Endothelial cell of umbilical vein (primary cell): ENCODE data around the gene RPL6. TPM values are rescaled to one million over a fixed set of nuclear protein-coding genes. Genes with fewer than 3 reads are reported as not detected.

Source experiments
- BruUV-seq: library from RNA; stranded (reverse); fragments of 400-500 nt; replicated peaks from 2 replicates; lab custom pipeline; 2021; lab: Mats Ljungman, UMichigan
- CTCF ChIA-PET: fragments of 300-600, 350-600 bp; sonication (Branson Sonifier 250); formaldehyde crosslinking; loops from one replicate; lab custom pipeline; 2021; ENCODE audit warnings: antibody characterized with exemption, inconsistent platforms; lab: Charles Lee
- POLR2A ChIA-PET: fragments of 300-600, 350-600 bp; sonication (Branson Sonifier 250); formaldehyde crosslinking; loops from one replicate; lab custom pipeline; 2021; ENCODE audit warnings: antibody characterized with exemption, inconsistent platforms; lab: Charles Lee
- DNase-seq: peaks from one replicate; pipeline ENCODE4 v3.0.0-alpha.2; 2011; ENCODE audit warnings: low read depth, low spot score
- FAIRE-seq: peaks from 2 replicates; lab custom pipeline; 2011; peaks lifted over from hg19 to GRCh38; lab: Jason Lieb, UNC
- H2AFZ ChIP-seq: 2 replicates; pipeline ENCODE4 v1.6.0; 2012; ENCODE audit warnings: low read depth, low read length, control low read depth, inconsistent platforms
- H3K27ac ChIP-seq: 2 replicates; pipeline ENCODE4 v1.5.1; 2011; ENCODE audit warnings: low read depth, mild to moderate bottlenecking, control low read depth, low read length, moderate library complexity; ENCODE audit not compliant: insufficient read depth
- H3K27me3 ChIP-seq, 2 experiments: 2 replicates each; pipeline versions ENCODE4 v1.6.0 to v1.6.1; 2011; ENCODE audit warnings: low read length in 2 of 2, mixed read lengths in 1 of 2; ENCODE audit not compliant: control insufficient read depth in 2 of 2, insufficient read depth in 2 of 2
- H3K36me3 ChIP-seq, 2 experiments: 2 replicates in 1 of 2; 3 replicates in 1 of 2; pipeline ENCODE4 v1.5.1; 2011; ENCODE audit warnings: low read length in 2 of 2, mild to moderate bottlenecking in 1 of 2, moderate library complexity in 1 of 2; ENCODE audit not compliant: control insufficient read depth in 2 of 2, insufficient read depth in 2 of 2; ENCODE audit errors: extremely low read depth in 1 of 2
- H3K4me1 ChIP-seq: 3 replicates; pipeline ENCODE4 v1.5.1; 2011; ENCODE audit warnings: mild to moderate bottlenecking, low read length; ENCODE audit not compliant: control insufficient read depth, insufficient read depth; ENCODE audit errors: extremely low read depth
- H3K4me2 ChIP-seq: 2 replicates; pipeline ENCODE4 v1.6.1; 2011; ENCODE audit warnings: low read length, control low read depth, mixed read lengths; ENCODE audit not compliant: insufficient read depth
- H3K4me3 ChIP-seq, 3 experiments: fragments of 200-600 bp in 1 of 3; sonication (generic), shearing (Covaris generic) in 1 of 3; replicated peaks in 1 of 3; 2 replicates each; pipeline ENCODE4 v1.5.1; 2011 to 2016; ENCODE audit warnings: control low read depth in 3 of 3, low read length in 3 of 3, mild to moderate bottlenecking in 2 of 3, inconsistent platforms in 1 of 3, low read depth in 1 of 3, moderate library complexity in 1 of 3; ENCODE audit not compliant: insufficient read depth in 1 of 3
- H3K79me2 ChIP-seq: 2 replicates; pipeline ENCODE4 v1.6.0; 2012; ENCODE audit warnings: low read length, inconsistent platforms; ENCODE audit not compliant: control insufficient read depth, insufficient read depth
- H3K9ac ChIP-seq: replicated peaks from 2 replicates; pipeline ENCODE3; 2011; ENCODE audit warnings: low read length, control low read depth; ENCODE audit not compliant: insufficient read depth; ENCODE audit errors: extremely low read depth
- H3K9me1 ChIP-seq: replicated peaks from 3 replicates; pipeline ENCODE4 v1.6.0; 2011; ENCODE audit warnings: mild to moderate bottlenecking, low read length; ENCODE audit not compliant: control insufficient read depth, insufficient read depth; ENCODE audit errors: extremely low read depth
- H3K9me3 ChIP-seq: replicated peaks from 2 replicates; pipeline ENCODE4 v1.5.1; 2012; ENCODE audit warnings: low read length, inconsistent platforms; ENCODE audit not compliant: control insufficient read depth, insufficient read depth
- H4K20me1 ChIP-seq: replicated peaks from 2 replicates; pipeline ENCODE3; 2011; ENCODE audit warnings: mild to moderate bottlenecking, low read length; ENCODE audit not compliant: control insufficient read depth, insufficient read depth; ENCODE audit errors: extremely low read depth
- CTCF ChIP-seq, 2 donors: IDR thresholded peaks; 1 replicate in 1 of 2; 2 replicates in 1 of 2; pipeline ENCODE4 v1.5.1; 2011; ENCODE audit warnings: low read length in 2 of 2, mild to moderate bottlenecking in 2 of 2, moderate library complexity in 2 of 2, control low read depth in 1 of 2, inconsistent platforms in 1 of 2, low read depth in 1 of 2; ENCODE audit not compliant: insufficient read depth in 1 of 2; ENCODE audit errors: extremely low read depth in 1 of 2
- EZH2 ChIP-seq: IDR thresholded peaks from 2 replicates; pipeline ENCODE4 v1.6.1; 2012; ENCODE audit warnings: borderline replicate concordance, low read depth, mild to moderate bottlenecking, moderate library complexity, low read length, inconsistent platforms; ENCODE audit not compliant: severe bottlenecking
- FOS ChIP-seq: IDR thresholded peaks from 2 replicates; pipeline ENCODE4 v1.6.1; 2011; ENCODE audit warnings: mild to moderate bottlenecking, low read length, moderate library complexity, borderline replicate concordance; ENCODE audit not compliant: insufficient read depth
- GATA2 ChIP-seq: IDR thresholded peaks from 2 replicates; pipeline ENCODE4 v1.7.0; 2011; ENCODE audit warnings: low read depth, mild to moderate bottlenecking, moderate library complexity, mixed read lengths, low read length; ENCODE audit not compliant: insufficient read length, insufficient read depth
- JUN ChIP-seq: IDR thresholded peaks from 2 replicates; pipeline ENCODE4 v1.6.1; 2011; ENCODE audit warnings: borderline replicate concordance, low read depth; ENCODE audit not compliant: insufficient read length, insufficient read depth
- MYC ChIP-seq: IDR thresholded peaks from one replicate; pipeline ENCODE4 v1.6.1; 2011; ENCODE audit warnings: mild to moderate bottlenecking, low read depth, low read length
- POLR2A ChIP-seq: IDR thresholded peaks from 2 replicates; pipeline ENCODE4 v1.6.1; 2012; ENCODE audit warnings: low read depth, mild to moderate bottlenecking, control low read depth, low read length
- POLR2AphosphoS5 ChIP-seq: IDR thresholded peaks from 2 replicates; pipeline ENCODE4 v1.6.1; 2012; ENCODE audit warnings: low read depth, mild to moderate bottlenecking, control low read depth, low read length, moderate library complexity; ENCODE audit not compliant: insufficient read depth
- dilution Hi-C: fragments of 300-500 bp; cut with MboI; formaldehyde crosslinking; loops from one replicate; pipeline ENCODE4 v1.15.0; 2019; ENCODE audit warnings: low sequenced_read_pairs; ENCODE audit not compliant: extremely low pct_ligation_motif_present
- intact Hi-C: fragments of 100-400 bp; cut with micrococcal nuclease; formaldehyde crosslinking; loops from one replicate; pipeline ENCODE4 v1.10.0; 2022
- polyA plus RNA-seq, 4 experiments: library from polyadenylated mRNA; depleted of rRNA in 3 of 4; stranded (reverse) in 3 of 4; unstranded in 1 of 4; fragments of >200 nt; gene quantifications; 2 replicates each; pipeline versions ENCODE4 v1.2.1 to v1.2.3, GENCODE V29; 2011 to 2012; ENCODE audit warnings: missing spikeins in 1 of 4
- total RNA-seq: library from RNA; stranded (reverse); gene quantifications from 2 replicates; pipeline ENCODE4 v1.2.3, GENCODE V29; 2021
- TF ChIP-seq, protein P1 (sequence below): IDR thresholded peaks from 2 replicates; pipeline ENCODE4 v1.6.1; 2011; ENCODE audit not compliant: insufficient read depth, insufficient read length

The RPL6 gene
- total and polyA plus RNA-seq, 2 donors (not counting 3 experiments of a cell fraction or from before 2014, with no cell fraction given), result 998 to 1,385 TPM

DNA sequence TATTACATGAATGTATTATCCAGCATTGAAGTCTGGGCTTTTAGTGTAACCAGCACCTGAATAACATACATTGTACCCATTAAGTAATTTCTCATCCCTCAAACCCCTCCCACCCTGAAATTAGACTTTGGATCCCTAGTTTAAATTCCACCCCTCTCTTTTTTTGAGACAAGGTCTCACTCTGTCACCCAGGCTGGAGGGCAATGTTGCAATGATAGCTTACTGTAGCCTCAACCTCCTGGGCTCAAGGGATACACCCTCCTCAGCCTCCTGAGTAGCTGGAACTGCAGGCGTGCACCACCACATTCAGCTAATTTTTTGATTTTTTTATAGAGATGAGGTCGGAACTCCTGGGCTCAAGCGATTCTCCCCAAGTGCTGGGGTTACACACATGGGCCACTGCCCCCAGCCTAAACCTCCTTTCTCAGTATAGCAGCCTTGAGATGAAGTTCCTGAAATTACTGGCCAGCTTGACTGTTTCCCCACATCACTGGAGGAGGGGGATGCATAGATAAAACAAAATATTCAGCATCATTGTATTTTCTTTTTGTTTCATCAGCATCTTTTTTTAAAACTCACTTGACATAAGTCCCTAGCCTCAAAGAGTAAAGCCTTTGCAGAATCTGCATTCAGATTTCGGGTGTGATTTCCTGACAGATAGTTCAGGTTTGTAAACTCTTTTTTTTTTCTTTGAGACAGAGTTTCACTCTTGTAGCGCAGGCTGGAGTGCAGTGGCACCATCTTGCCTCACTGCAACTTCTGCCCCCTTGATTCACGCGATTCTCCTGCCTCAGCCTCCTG, 16.4 kb upstream of the RPL6 start:
- Histone ChIP-seq H3K9me1 (no peaks in the 10 kb centered on the region), H3K4me3 (no peak overlapping the region), H3K36me3 (no peaks in the 10 kb centered on the region), H3K4me1 (peaks cover 6% of the 10 kb centered on the region), H3K79me2 (peaks cover 93% of the 10 kb centered on the region), H3K27me3 (no peaks in the 10 kb centered on the region), H3K4me2 (no peak overlapping the region), H3K27ac (no peak overlapping the region), H2AFZ (no peak overlapping the region), H3K9ac (no peak overlapping the region), H3K9me3 (no peaks in the 10 kb centered on the region), H4K20me1 (peaks cover 4% of the 10 kb centered on the region)
- TF ChIP-seq JUN (no peak), EZH2 (no peak), POLR2A (no peak), MYC (no peak), FOS (no peak), GATA2 (no peak), CTCF (IDR thresholded peaks at IDR 0.05; ENCODE audit: extremely low read depth in 1 of 2, insufficient read depth in 1 of 2, low read depth in 1 of 2, low read length in 2 of 2) (no peak), POLR2AphosphoS5 (no peak)
- TF ChIP-seq, protein P1, sequence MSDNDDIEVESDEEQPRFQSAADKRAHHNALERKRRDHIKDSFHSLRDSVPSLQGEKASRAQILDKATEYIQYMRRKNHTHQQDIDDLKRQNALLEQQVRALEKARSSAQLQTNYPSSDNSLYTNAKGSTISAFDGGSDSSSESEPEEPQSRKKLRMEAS, result no peak
- FAIRE-seq (no peak), DNase-seq (no peak)
- ChIA-PET POLR2A (no interaction called here), CTCF (no interaction called here)
- intact Hi-C loops, result no loop called here
- BruUV-seq, result no TSS peak
- dilution Hi-C loops, result no loop called here
